ENCODE data around the gene OSBPL1A. TPM values are rescaled to one million over a fixed set of nuclear protein-coding genes. Genes with fewer than 3 reads are reported as not detected.
A peak's percentile ranks its signal among the peaks of the same experiment; 100 is the strongest.

OSBPL1A gene
- total RNA-seq, 4 donors from 2014 or later, result 10.0 to 30.9 (median 15.1) TPM

- Histone ChIP-seq H3K4me1 (peaks cover 0 to 29% (median 6%) of the 10 kb centered on the region in 3 donors), H3K36me3 (peaks cover 0 to 48% (median 0%) of the 10 kb centered on the region in 3 donors), H3K27me3 (no peaks in the 10 kb centered on the region), H3K27ac (no peak overlapping the region), H3K4me3 (no peak overlapping the region), H3K9me3 (no peaks in the 10 kb centered on the region)
- TF ChIP-seq CTCF (IDR thresholded peaks at IDR 0.05) (no peak), POLR2A (IDR thresholded peaks at IDR 0.05) (no peak)
- no peak for DNase-seq
- 93 to 94% methylated on average over 7 of the region's 7 CpGs for WGBS, 2 donors
- intact Hi-C loops (cut with DNase I), result no loop called here
These were observed 162.7 kb downstream of the OSBPL1A start for GRCh38 chr18:24234850-24235418.

GRCh38 chr18:24234330-24234729 is 163.3 kb downstream of the OSBPL1A start:
- intact Hi-C loops (cut with DNase I), result no loop called here
- DNase-seq, result no peak
- Histone ChIP-seq H3K4me3 (no peak overlapping the region), H3K27ac (no peak overlapping the region), H3K36me3 (peaks cover 0 to 47% (median 0%) of the 10 kb centered on the region in 3 donors), H3K27me3 (no peaks in the 10 kb centered on the region), H3K4me1 (peaks cover 0 to 29% (median 6%) of the 10 kb centered on the region in 3 donors), H3K9me3 (no peaks in the 10 kb centered on the region)
- TF ChIP-seq CTCF (IDR thresholded peaks at IDR 0.05), result no peak
- TF ChIP-seq POLR2A (IDR thresholded peaks at IDR 0.05), result no peak
- WGBS, 2 donors, result 75 to 83% methylated on average over 5 of the region's 5 CpGs

GRCh38 chr18:24232800-24233199 is 164.8 kb downstream of the OSBPL1A start:
- WGBS, 2 donors, result 86 to 94% methylated on average over 5 of the region's 5 CpGs
- Histone ChIP-seq H3K4me1 (peaks cover 0 to 29% (median 6%) of the 10 kb centered on the region in 3 donors), H3K27me3 (no peaks in the 10 kb centered on the region), H3K27ac (peak overlapping the region in 3 of 4 donors; percentile 49 to 64 (median 62)), H3K9me3 (no peaks in the 10 kb centered on the region), H3K4me3 (no peak overlapping the region), H3K36me3 (peaks cover 0 to 31% (median 0%) of the 10 kb centered on the region in 3 donors)
- TF ChIP-seq POLR2A (IDR thresholded peaks at IDR 0.05) (no peak), CTCF (IDR thresholded peaks at IDR 0.05) (no peak)
- intact Hi-C loops (cut with DNase I), result no loop called here
- DNase-seq, result no peak

- Histone ChIP-seq H3K9me3 (no peaks in the 10 kb centered on the region), H3K4me1 (peaks cover 0 to 29% (median 6%) of the 10 kb centered on the region in 3 donors), H3K36me3 (peaks cover 0 to 24% (median 0%) of the 10 kb centered on the region in 3 donors), H3K27me3 (no peaks in the 10 kb centered on the region), H3K27ac (peak overlapping the region in 3 of 4 donors; percentile 49 to 64 (median 62)), H3K4me3 (peak overlapping the region in 1 of 4 donors; percentile 31)
- 34 to 44% methylated on average over 8 of the region's 8 CpGs for WGBS, 2 donors
- intact Hi-C loops (cut with DNase I), result no loop called here
- TF ChIP-seq POLR2A (IDR thresholded peaks at IDR 0.05) (no peak), CTCF (IDR thresholded peaks at IDR 0.05) (no peak)
- no peak for DNase-seq
These were observed 165.6 kb downstream of the OSBPL1A start for GRCh38 chr18:24231773-24232735.

- intact Hi-C loops (cut with DNase I), result no loop called here
- no peak overlapping the region for H3K27ac ChIP-seq
- 86 to 89% methylated on average over 5 of the region's 5 CpGs for WGBS, 2 donors
- H3K36me3 ChIP-seq, result peaks cover 0 to 11% (median 0%) of the 10 kb centered on the region in 3 donors
- DNase-seq, result no peak
- TF ChIP-seq POLR2A (IDR thresholded peaks at IDR 0.05) (no peak), CTCF (IDR thresholded peaks at IDR 0.05) (no peak)
- no peaks in the 10 kb centered on the region for H3K27me3 ChIP-seq
- peaks cover 0 to 29% (median 6%) of the 10 kb centered on the region in 3 donors for H3K4me1 ChIP-seq
- H3K9me3 ChIP-seq, result no peaks in the 10 kb centered on the region
- H3K4me3 ChIP-seq, result no peak overlapping the region
These were observed 166.9 kb downstream of the OSBPL1A start for GRCh38 chr18:24230766-24231165.

Measured in esophagus squamous epithelium (tissue), 5 donors.